Activated CD8-positive, alpha-beta memory T cell treated with anti-CD3 and anti-CD28 coated beads, Interleukin-2, amount 50 U/mL, for 24 hours (primary cell): Measurements from ENCODE around the gene RAB7B.

Experiments
- DNase-seq: peaks from one replicate; pipeline ENCODE4 v3.0.0-alpha.2; 2020; ENCODE audit errors: extremely low read depth

The RAB7B gene

GRCh38 chr1:205973377-205974232 is 29.6 kb downstream of the RAB7B start:
- DNase-seq, result no peak

DNA sequence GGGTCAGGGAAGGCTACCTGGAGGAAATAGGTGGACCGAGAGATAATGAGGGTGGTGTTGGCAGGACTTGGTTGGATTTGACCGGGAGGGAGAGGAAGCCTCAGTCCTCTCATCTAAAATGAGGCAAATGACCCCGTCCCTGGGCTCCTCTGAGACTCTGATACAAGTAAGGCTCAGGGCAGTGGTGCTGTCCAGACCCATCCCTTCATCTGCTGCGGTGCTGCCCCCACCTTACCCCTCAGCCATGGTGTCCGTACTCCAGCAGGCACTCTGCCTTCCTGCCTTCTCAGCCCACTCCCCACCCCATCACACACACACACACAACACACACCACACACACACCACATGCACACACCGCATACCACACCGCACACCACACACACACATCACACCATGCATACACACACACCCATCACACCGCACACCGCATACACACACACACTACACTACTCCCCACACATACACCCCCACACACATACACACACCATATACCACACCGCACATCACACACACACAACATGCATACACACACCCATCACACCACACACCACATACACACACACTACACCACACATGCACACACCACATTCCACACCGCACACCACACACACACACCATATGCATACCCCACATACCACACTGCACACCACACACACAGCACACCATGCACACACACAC is 30.6 kb downstream of the RAB7B start:
- DNase-seq, result no peak

DNA sequence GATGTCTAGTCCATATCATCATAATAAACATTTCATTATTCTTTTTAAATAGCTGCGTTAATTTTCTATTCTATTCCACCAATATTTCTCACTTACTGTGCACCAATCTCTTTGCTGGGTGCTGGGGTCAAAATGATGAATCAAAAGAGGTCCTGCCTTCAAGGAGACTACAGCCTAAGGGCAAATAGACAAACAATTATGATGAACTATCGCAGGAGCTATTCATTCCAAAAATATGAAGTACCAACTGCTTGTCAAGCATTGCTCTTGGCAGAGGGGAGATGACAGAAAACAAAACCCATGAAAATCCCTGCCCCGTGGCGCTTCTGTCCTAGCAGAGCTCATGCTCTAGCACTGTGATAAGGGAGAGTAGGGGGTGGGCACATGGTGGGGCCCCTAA is 31.1 kb downstream of the RAB7B start:
- no peak for DNase-seq

- DNase-seq, result no peak
Observed at GRCh38 chr1:205971082-205971481, 32.1 kb downstream of the RAB7B start.

DNA sequence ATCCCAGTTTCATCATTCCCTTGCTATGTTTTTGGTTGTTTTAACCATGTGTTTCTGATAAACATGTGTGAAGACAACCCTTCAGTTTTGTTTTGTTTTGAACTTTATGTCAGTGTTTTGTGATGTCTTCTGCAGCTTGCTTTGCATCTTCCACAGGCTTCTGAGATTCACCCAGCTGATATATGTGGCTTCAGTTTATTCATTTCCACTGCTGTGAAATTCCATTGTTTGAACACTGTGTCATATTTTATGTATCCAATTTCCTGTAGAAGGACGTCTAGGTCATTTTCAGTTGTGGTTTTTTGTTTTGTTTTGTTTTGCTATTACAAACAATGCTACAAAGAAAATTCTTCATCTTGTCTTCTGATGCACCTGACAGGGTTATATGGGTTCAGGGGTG is 32.7 kb downstream of the RAB7B start:
- DNase-seq, result no peak

- no peak for DNase-seq
Observed at GRCh38 chr1:205969229-205969628, 34.0 kb downstream of the RAB7B start.

GRCh38 chr1:205967554-205968335 is 35.5 kb downstream of the RAB7B start:
- DNase-seq, result no peak

GRCh38 chr1:205965036-205965884 is 37.9 kb downstream of the RAB7B start:
- DNase-seq, result no peak

- DNase-seq, result no peak
Observed at GRCh38 chr1:205963352-205964155, 39.6 kb downstream of the RAB7B start.

DNA sequence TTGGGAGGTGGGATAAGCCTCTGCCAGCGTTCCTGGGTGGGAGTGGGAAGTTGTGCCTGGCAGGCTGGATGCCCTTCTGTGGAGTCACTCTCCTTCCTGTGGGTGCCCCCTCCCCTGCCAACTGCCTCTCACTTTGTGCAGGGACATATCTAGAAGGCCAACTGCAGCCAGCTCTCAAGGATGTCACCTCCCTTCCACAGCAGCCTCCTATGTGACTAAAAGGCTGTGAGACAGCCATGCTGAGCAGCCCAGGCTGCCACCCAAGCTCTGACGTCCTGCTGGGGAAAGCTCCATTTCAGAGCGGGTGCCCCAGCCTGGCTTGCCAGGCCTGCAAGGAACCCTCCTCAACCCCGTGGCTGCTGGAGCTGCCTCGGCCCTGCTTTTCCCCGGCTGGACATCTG is 40.4 kb downstream of the RAB7B start:
- DNase-seq, result no peak

- DNase-seq, result no peak
Observed at GRCh38 chr1:205961991-205962820, 41.0 kb downstream of the RAB7B start.

GRCh38 chr1:205961405-205961804 is 41.8 kb downstream of the RAB7B start:
- no peak for DNase-seq

GRCh38 chr1:205959789-205960188 is 43.4 kb downstream of the RAB7B start:
- no peak for DNase-seq

DNA sequence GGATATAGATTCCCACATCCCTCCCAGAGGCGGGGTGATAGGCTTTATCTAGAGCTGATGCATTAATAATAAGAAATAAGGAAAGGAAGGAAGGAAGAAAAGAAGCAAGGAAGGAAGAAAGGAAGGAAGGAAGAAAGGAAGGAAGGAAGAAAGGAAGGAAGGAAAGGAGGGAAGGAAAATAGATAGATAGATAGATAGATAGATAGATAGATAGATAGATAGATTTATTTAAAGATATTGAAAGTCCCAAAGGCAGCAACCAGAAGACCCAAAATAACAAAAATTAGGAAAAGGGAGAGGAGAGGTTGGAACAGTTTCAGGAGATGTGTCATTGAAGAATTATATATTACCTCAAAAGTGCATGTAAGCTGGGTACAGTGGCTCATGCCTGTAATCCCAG is 47.7 kb downstream of the RAB7B start:
- DNase-seq, result no peak

DNA sequence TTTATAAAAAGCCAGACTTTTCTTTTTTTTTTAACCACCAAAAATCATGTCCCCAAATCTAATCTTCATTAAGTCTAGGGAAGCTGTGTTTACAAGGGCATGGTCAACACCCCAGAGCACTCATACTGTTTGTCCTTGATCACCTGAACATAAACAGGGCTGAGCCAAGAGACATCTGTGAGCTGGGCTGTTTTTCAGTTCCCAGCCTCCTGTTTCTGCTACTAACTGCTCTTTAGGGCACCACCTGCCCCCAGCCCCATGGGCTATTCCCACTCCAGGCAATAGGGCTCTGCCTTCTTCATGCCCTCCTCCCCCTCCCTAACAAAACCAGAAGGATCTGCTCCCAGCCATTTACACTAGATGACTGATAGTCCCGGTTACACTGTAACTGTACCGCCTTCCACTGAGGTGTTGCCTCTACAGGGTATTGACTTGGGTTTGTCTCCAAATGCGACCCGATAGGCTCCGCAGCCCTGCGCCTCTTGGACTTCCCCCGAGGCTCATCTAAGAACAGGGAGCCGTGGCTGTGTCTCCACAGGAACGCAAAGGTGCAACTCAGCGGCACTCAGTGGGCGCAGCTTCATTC is 48.3 kb downstream of the RAB7B start:
- DNase-seq, result no peak

DNA sequence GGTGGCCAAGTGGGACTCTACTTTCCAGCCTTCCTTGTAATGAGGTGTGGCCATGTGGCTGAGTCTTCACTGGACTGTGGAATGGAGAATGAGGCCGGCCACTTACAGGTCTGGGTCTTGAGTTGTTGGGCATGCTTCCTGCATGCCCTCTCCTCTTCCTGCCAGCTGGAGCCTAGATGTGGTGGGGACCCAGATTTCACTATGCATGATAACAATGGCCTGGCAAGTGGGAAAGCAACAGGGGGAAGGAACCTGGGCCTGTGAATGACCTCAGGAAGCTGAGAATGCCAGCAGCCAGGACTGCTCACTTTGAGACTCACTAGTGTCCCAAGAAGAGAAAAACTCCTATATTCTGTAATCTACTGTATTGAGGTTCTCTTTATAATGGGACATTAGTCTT is 51.4 kb downstream of the RAB7B start:
- DNase-seq, result no peak

GRCh38 chr1:205950826-205951549 is 52.2 kb downstream of the RAB7B start:
- no peak for DNase-seq

- no peak for DNase-seq
Observed at GRCh38 chr1:205950280-205950679, 52.9 kb downstream of the RAB7B start.

GRCh38 chr1:205949753-205950152 is 53.4 kb downstream of the RAB7B start:
- DNase-seq, result no peak
